SK-N-SH treated with all-trans-retinoic acid at 6 μM for 48 hours (cell line): ENCODE data around the gene CXCL10.

ENCODE experiments used
- ATAC-seq: fragments of 200-7000 bp; cut with Tn5 transposase; 3 replicates; pipeline ENCODE4 v1.9.1; 2020; ENCODE audit warnings: mild to moderate bottlenecking, moderate library complexity
- ARNTL ChIP-seq: fragments of 450-650 bp; formaldehyde crosslinking; IDR thresholded peaks from 2 replicates; pipeline ENCODE4 v1.5.0; 2020; ENCODE audit warnings: low read depth, mild to moderate bottlenecking, moderate library complexity, borderline replicate concordance
- BACH2 ChIP-seq: fragments of 250-450 bp; sonication (Bioruptor Pico); IDR thresholded peaks from 2 replicates; pipeline ENCODE4 v1.9.0; 2021; ENCODE audit warnings: mild to moderate bottlenecking, borderline replicate concordance
- CREB5 ChIP-seq: fragments of 250-450 bp; sonication (Bioruptor Pico); IDR thresholded peaks from 2 replicates; pipeline ENCODE4 v1.5.1; 2020; ENCODE audit warnings: low read depth, mild to moderate bottlenecking, moderate library complexity
- CSDC2 ChIP-seq: fragments of 250-450 bp; sonication (Bioruptor Pico); IDR thresholded peaks from 2 replicates; pipeline ENCODE4 v1.5.0; 2020; ENCODE audit warnings: mild to moderate bottlenecking, moderate library complexity
- CSRNP3 ChIP-seq: fragments of 250-450 bp; sonication (Bioruptor Pico); IDR thresholded peaks from 2 replicates; pipeline ENCODE4 v1.5.1; 2021; ENCODE audit warnings: mild to moderate bottlenecking, moderate library complexity
- ESRRG ChIP-seq: fragments of 250-450 bp; sonication (Bioruptor Pico); IDR thresholded peaks from 2 replicates; pipeline ENCODE4 v1.6.1; 2021; ENCODE audit warnings: mild to moderate bottlenecking
- GLIS3 ChIP-seq: fragments of 250-450 bp; sonication (Bioruptor Pico); IDR thresholded peaks from 2 replicates; pipeline ENCODE4 v1.5.0; 2020; ENCODE audit warnings: mild to moderate bottlenecking, moderate library complexity
- ISL1 ChIP-seq: fragments of 250-450 bp; sonication (Bioruptor Pico); IDR thresholded peaks from 2 replicates; pipeline ENCODE4 v2.1.2; 2022; ENCODE audit warnings: mild to moderate bottlenecking, moderate library complexity
- PATZ1 ChIP-seq: fragments of 250-450 bp; sonication (Bioruptor Pico); IDR thresholded peaks from 2 replicates; pipeline ENCODE4 v1.8.0; 2020; ENCODE audit warnings: mild to moderate bottlenecking, moderate library complexity, borderline replicate concordance
- POU6F1 ChIP-seq: fragments of 250-450 bp; sonication (Bioruptor Pico); IDR thresholded peaks from 2 replicates; pipeline ENCODE4 v1.8.0; 2021; ENCODE audit warnings: low read depth, mild to moderate bottlenecking, moderate library complexity, borderline replicate concordance
- PPARA ChIP-seq: fragments of 250-450 bp; sonication (Bioruptor Pico); IDR thresholded peaks from 2 replicates; pipeline ENCODE4 v1.5.0; 2020; ENCODE audit warnings: mild to moderate bottlenecking, borderline replicate concordance
- RARB ChIP-seq: fragments of 250-450 bp; sonication (Bioruptor Pico); IDR thresholded peaks from 2 replicates; pipeline ENCODE4 v1.8.0; 2021; ENCODE audit warnings: mild to moderate bottlenecking, moderate library complexity
- SNAI2 ChIP-seq: fragments of 250-450 bp; sonication (Bioruptor Pico); IDR thresholded peaks from 2 replicates; pipeline ENCODE4 v1.5.0; 2020; ENCODE audit warnings: mild to moderate bottlenecking, moderate library complexity
- TCF4 ChIP-seq: fragments of 250-450 bp; sonication (Bioruptor Pico); IDR thresholded peaks from 2 replicates; pipeline ENCODE4 v1.8.0; 2021; ENCODE audit warnings: mild to moderate bottlenecking, moderate library complexity, borderline replicate concordance
- TOX ChIP-seq: fragments of 250-450 bp; sonication (Bioruptor Pico); IDR thresholded peaks from 2 replicates; pipeline ENCODE4 v1.8.0; 2021; ENCODE audit warnings: mild to moderate bottlenecking, moderate library complexity, borderline replicate concordance
- TSHZ2 ChIP-seq: fragments of 250-450 bp; sonication (Bioruptor Pico); IDR thresholded peaks from 2 replicates; pipeline ENCODE4 v1.5.0; 2020; ENCODE audit warnings: mild to moderate bottlenecking, moderate library complexity
- ZC3H10 ChIP-seq: fragments of 250-450 bp; sonication (Bioruptor Pico); IDR thresholded peaks from 2 replicates; pipeline ENCODE4 v1.5.1; 2021; ENCODE audit warnings: mild to moderate bottlenecking, moderate library complexity
- ZFP30 ChIP-seq: fragments of 450-650 bp; formaldehyde crosslinking; IDR thresholded peaks from 2 replicates; pipeline ENCODE4 v1.5.0; 2022; ENCODE audit warnings: mild to moderate bottlenecking, moderate library complexity
- ZNF565 ChIP-seq: fragments of 450-650 bp; formaldehyde crosslinking; conservative IDR thresholded peaks from 2 replicates; pipeline ENCODE4 v1.5.0; 2020; ENCODE audit warnings: low read depth, mild to moderate bottlenecking, moderate library complexity
- ZNF70 ChIP-seq: fragments of 450-650 bp; formaldehyde crosslinking; IDR thresholded peaks from 2 replicates; pipeline ENCODE4 v1.5.0; 2020; ENCODE audit warnings: mild to moderate bottlenecking, moderate library complexity
- ZNF8 ChIP-seq: fragments of 450-650 bp; formaldehyde crosslinking; IDR thresholded peaks from 2 replicates; pipeline ENCODE4 v1.5.0; 2020; ENCODE audit warnings: mild to moderate bottlenecking, moderate library complexity

The CXCL10 gene

GRCh38 chr4:76060506-76060905, 37.2 kb upstream of the CXCL10 start:
- no peak for ATAC-seq
- TF ChIP-seq RARB (CRISPR knock-in tag) (no peak), ARNTL (no peak), PPARA (CRISPR knock-in tag) (no peak), PATZ1 (CRISPR knock-in tag) (no peak), TOX (no peak), BACH2 (no peak), TCF4 (CRISPR knock-in tag) (no peak), ZNF8 (no peak), ZFP30 (CRISPR knock-in tag) (no peak)

- no peak for ATAC-seq
These were observed 36.5 kb upstream of the CXCL10 start for GRCh38 chr4:76059750-76060149.

GRCh38 chr4:76058888-76059426, 35.7 kb upstream of the CXCL10 start:
- no peak for ATAC-seq
- TF ChIP-seq TSHZ2 (CRISPR knock-in tag) (no peak), CSDC2 (CRISPR knock-in tag) (no peak), BACH2 (no peak), ZNF8 (no peak), ESRRG (CRISPR knock-in tag) (no peak), ZC3H10 (CRISPR knock-in tag) (no peak), CSRNP3 (no peak), ZFP30 (CRISPR knock-in tag) (no peak), RARB (CRISPR knock-in tag) (no peak), GLIS3 (CRISPR knock-in tag) (no peak), PATZ1 (CRISPR knock-in tag) (no peak), ZNF70 (CRISPR knock-in tag) (no peak), POU6F1 (CRISPR knock-in tag) (no peak), CREB5 (CRISPR knock-in tag) (no peak), ARNTL (no peak), SNAI2 (CRISPR knock-in tag) (no peak), ZNF565 (CRISPR knock-in tag) (no peak), TCF4 (CRISPR knock-in tag) (no peak), ISL1 (CRISPR knock-in tag) (no peak)

More at GRCh38 chr4:76059750-76060149, 36.5 kb upstream of the CXCL10 start:
- TF ChIP-seq ISL1 (CRISPR knock-in tag) (no peak), CREB5 (CRISPR knock-in tag) (no peak)
